Measurements from ENCODE around the gene SEPSECS.

The SEPSECS gene

DNA sequence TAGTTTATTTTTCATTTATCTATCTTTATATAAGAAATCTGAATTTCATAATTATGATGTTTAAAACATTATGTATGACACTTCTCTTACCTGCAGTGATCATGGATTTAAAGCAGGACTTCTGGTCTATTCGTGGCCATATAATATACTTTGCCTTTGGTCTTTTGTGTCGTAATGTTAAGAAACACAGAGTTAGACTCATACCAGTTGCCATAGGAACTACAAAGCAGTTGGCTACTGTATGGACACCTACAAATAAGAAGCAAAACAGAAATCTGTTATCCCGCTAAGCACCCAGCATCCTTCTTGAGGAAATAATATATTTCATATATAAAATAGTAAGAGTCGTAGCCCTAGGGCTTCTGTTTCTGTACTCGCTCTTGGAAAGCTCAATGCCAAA is 4.3 kb downstream of the SEPSECS start:
- no peak for DNase-seq

- no peak for DNase-seq
Measured at GRCh38 chr4:25154594-25155265, 5.5 kb downstream of the SEPSECS start.

DNA sequence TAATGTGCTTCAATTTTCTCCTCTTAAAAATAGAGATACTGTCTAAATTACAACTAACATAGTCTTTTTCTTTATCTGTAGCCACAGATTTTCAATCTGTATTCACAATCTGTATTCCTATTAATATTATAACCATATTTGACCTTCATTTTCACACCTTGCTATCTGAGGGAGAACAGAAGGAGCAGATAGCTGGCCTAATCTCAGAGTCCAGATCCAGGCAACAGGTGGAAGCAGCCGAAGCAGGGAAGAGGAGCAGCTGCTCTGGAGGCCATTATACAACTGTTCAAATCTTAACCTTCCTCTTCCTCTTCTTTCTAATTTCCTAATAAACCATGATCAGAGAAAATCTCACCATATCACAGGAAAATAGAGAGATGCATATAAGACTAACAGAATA is 14.2 kb downstream of the SEPSECS start:
- no peak for DNase-seq

- peak; percentile 16 for DNase-seq
Measured at GRCh38 chr4:25144870-25145481, 15.3 kb downstream of the SEPSECS start.

GRCh38 chr4:25142468-25142867 is 17.8 kb downstream of the SEPSECS start:
- DNase-seq = no peak

- no peak for DNase-seq
Measured at GRCh38 chr4:25141592-25141991, 18.7 kb downstream of the SEPSECS start.

DNA sequence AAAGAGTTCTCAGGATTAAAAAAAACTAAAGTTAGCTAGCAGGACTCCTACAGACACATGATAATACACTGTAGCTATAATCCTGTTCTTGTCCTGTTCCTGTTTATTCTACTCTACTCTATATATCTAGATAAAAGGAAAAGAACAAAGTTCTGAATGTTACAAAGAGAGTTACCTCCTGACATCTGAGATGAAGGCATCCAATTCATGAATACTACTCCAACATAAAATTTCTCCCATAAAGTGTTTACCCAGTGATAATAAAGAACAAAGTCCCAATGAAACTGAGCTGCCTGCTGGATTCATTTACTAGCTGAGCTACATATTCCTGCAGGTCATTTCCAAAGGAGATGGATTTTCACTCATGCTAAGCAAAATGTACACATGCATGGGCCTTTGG is 27.1 kb downstream of the SEPSECS start:
- no peak for DNase-seq

DNA sequence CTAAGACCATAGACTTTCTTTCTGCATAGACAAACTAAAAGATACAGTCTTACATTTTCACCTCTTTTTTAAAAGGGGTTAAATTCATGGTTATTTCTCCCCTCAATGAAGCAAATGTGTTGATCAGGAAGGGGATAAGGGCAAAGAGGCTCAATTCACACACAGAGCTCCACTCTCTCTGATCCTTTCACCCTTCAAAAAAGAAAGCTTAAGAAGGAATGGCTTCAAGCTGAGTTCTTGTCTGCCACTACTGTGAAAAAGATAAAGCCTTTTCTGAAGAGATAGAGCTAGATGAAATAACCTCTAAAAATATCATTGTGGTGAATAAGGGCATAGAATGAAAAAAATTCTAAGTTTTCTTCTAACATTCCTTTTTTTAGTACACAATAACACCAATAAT is 28.3 kb downstream of the SEPSECS start:
- DNase-seq = no peak

- DNase-seq = no peak
Measured at GRCh38 chr4:25131381-25131780, 28.9 kb downstream of the SEPSECS start.

DNA sequence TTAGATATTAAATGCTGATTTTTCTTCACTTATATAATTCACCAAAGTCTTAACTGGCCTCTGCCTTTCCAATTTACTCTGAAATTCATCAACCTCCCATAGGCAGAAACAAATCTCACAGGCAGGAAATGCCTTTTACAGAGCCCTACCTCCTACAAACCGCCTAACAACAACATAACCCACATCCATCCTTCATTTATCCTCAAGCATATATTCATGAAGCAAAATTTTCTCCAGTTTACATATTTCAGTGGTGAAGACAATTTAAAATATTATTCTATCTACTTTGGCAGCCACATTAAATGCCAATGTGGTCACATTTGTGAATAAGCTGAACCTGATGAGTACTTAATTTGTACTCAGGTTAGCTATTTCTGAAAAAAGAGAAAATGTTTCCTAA is 30.3 kb downstream of the SEPSECS start:
- peak; percentile 42 for DNase-seq

GRCh38 chr4:25128671-25129070 is 31.6 kb downstream of the SEPSECS start:
- DNase-seq = no peak

DNA sequence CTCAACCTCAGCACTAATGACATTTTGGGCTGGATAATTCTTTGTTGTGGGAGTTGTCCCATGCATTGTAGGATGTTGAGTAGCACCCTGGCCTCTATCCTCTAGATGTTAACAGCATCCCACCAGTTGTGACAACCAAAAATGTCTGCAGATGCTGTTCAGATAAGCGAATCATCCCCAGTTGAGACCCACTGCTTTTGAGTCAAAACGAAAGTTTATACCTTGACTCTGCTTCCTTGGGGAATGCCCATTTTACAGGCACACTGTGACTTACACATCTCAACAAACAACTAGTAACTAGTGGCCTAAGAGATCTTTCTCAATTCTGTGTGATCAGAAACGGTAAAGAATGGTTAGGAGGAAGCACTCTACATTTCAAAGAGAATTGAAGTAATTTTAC is 37.0 kb downstream of the SEPSECS start:
- DNase-seq = no peak

DNA sequence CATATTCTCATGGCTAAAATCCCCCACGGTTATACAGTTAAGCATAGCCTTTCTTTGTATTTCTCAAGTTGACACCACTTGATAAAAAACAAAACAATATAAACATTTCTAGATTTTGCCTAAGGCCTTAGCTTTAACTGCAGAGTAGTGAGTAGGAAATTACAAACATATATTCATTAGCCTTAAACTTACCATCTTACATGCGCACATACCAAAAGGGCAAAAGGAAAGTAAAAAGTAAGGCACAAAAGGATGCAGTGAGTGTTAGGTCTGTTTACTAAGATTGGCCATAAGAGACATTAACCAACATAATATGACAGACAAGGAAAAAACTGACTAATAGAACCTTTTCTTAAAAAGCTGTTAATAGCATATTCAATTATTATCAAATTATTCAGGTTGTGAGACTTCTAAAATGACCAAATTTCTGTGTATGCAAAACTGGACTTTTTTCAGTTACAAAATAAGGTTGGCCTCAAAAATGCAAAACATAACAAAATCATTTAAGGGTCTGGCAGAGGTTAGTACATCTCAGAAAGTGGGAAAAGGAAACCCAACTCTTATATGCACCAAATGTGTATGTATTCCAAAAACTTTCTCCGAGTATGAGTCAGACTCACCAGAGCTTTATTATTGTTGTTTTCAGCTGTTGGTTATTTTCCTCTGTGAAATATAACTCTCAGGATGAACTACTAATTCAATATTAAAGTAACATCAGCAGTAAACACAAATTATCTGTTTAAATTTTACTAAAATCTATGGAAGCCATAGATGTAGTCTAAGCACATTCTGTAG is 39.9 kb downstream of the SEPSECS start:
- no peak for DNase-seq

DNA sequence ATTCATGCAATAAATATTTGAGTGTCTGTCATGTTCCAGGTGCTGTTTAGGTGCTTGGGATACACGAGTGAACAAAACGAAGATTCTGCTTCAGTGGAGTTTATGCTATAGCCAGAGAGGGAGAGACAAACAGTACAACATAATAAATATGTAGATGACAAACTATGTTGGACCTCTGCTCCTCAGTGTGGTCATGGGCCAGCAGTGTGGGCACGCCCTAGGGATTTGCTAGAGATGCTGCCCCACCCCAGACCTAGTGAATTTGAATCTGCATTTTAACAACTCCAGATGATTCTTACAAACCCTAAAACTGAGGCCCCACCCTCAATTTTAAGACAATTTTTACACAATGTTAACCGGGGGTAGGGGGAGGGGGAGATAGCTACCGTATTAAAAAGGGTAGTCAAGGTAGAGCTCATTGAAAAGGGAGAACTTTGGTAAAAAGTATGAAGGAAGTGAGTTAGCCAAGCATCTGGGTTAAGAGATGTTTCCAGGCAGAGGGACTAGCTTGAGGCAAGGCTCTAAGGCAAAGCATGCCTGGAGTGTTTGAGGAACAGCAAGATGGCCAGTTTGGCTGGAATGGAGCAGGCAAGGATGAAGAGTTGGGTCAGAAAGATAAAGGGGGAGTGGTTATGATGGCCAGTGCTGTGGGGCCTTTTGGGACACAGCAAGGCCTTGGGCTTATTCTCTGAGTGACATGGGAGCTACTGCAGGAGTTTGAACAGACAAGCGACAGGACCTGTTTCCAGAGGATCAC is 42.4 kb downstream of the SEPSECS start:
- DNase-seq = no peak

- no peak for DNase-seq
Measured at GRCh38 chr4:25117274-25117673, 43.0 kb downstream of the SEPSECS start.

- DNase-seq = peak; percentile 75
Measured at GRCh38 chr4:25113915-25114904, 46.0 kb downstream of the SEPSECS start.

GRCh38 chr4:25112995-25113380 is 47.3 kb downstream of the SEPSECS start:
- no peak for DNase-seq

GRCh38 chr4:25112366-25112994 is 47.8 kb downstream of the SEPSECS start:
- DNase-seq = no peak

GRCh38 chr4:25111648-25112196 is 48.5 kb downstream of the SEPSECS start:
- no peak for DNase-seq

- DNase-seq = no peak
Measured at GRCh38 chr4:25110527-25111329, 49.5 kb downstream of the SEPSECS start.

Data from fibroblast of skin of abdomen (primary cell).